T-helper 17 cell (primary cell): ENCODE data around the gene PYCARD. TPM values are rescaled to one million over a fixed set of nuclear protein-coding genes. Genes with fewer than 3 reads are reported as not detected.

Experiments used
- ATAC-seq: fragments of 150-1000 bp; cut with Tn5 transposase; 2 replicates; pipeline ENCODE4 v1.10.0; 2021; ENCODE audit warnings: mild to moderate bottlenecking, moderate library complexity
- DNase-seq, 3 donors: peaks; one replicate each; pipeline versions ENCODE4 v3.0.0 to v3.0.0-alpha.2; 2020 to 2021
- H3K9me3 ChIP-seq: one replicate; pipeline ENCODE4 v1.7.0; 2013; ENCODE audit warnings: low read length, mild to moderate bottlenecking; ENCODE audit not compliant: control insufficient read depth, poor library complexity, severe bottlenecking
- H3K27ac Mint-ChIP-seq: one replicate; pipeline ENCODE4 v1.8.0; 2022; ENCODE audit warnings: mild to moderate bottlenecking, moderate library complexity, mixed read lengths
- H3K27me3 Mint-ChIP-seq: one replicate; pipeline ENCODE4 v1.8.0; 2022; ENCODE audit warnings: mixed read lengths
- H3K36me3 Mint-ChIP-seq: one replicate; pipeline ENCODE4 v1.8.0; 2022; ENCODE audit warnings: low read depth, mixed read lengths
- H3K4me1 Mint-ChIP-seq: one replicate; pipeline ENCODE4 v1.8.0; 2022; ENCODE audit warnings: mild to moderate bottlenecking, mixed read lengths
- H3K4me3 Mint-ChIP-seq: one replicate; pipeline ENCODE4 v1.8.0; 2022; ENCODE audit warnings: mild to moderate bottlenecking, moderate library complexity, mixed read lengths
- total RNA-seq, 4 donors: library from RNA in 2 of 4; stranded (reverse) in 2 of 4; gene quantifications; one replicate each; pipeline ENCODE4 v1.2.3 and lab custom pipeline; 2022 to 2026

The PYCARD gene
- total RNA-seq, 2 donors from 2014 or later: 17.9 to 22.1 TPM

GRCh38 chr16:31191697-31192428 is 10.7 kb downstream of the PYCARD start:
- Mint-ChIP-seq H3K27me3 (no peaks in the 10 kb centered on the region), H3K4me1 (peaks cover 56% of the 10 kb centered on the region), H3K27ac (peak overlapping the region; percentile 99), H3K36me3 (peaks cover 19% of the 10 kb centered on the region), H3K4me3 (peak overlapping the region; percentile 15)
- DNase-seq (no peak), ATAC-seq (peak; percentile 4)
- H3K9me3 ChIP-seq: no peaks in the 10 kb centered on the region

- Mint-ChIP-seq H3K27ac (peak overlapping the region; percentile 99), H3K27me3 (no peaks in the 10 kb centered on the region), H3K4me3 (peak overlapping the region; percentile 72), H3K36me3 (peaks cover 21% of the 10 kb centered on the region), H3K4me1 (peaks cover 63% of the 10 kb centered on the region)
- DNase-seq (no peak), ATAC-seq (no peak)
- H3K9me3 ChIP-seq: no peaks in the 10 kb centered on the region
Measured at GRCh38 chr16:31190818-31191444, 11.6 kb downstream of the PYCARD start.

GRCh38 chr16:31190061-31190460 is 12.5 kb downstream of the PYCARD start:
- H3K36me3 Mint-ChIP-seq: peaks cover 26% of the 10 kb centered on the region
- no peaks in the 10 kb centered on the region for H3K9me3 ChIP-seq
- ATAC-seq (no peak), DNase-seq (no peak)
- no peaks in the 10 kb centered on the region for H3K27me3 Mint-ChIP-seq
- H3K4me1 Mint-ChIP-seq: peaks cover 66% of the 10 kb centered on the region
- peak overlapping the region; percentile 58 for H3K4me3 Mint-ChIP-seq
- H3K27ac Mint-ChIP-seq: peak overlapping the region; percentile 99

GRCh38 chr16:31189412-31189778 is 13.2 kb downstream of the PYCARD start:
- Mint-ChIP-seq H3K27ac (peak overlapping the region; percentile 99), H3K4me1 (peaks cover 67% of the 10 kb centered on the region), H3K36me3 (peaks cover 29% of the 10 kb centered on the region), H3K27me3 (no peaks in the 10 kb centered on the region), H3K4me3 (peak overlapping the region; percentile 77)
- ATAC-seq (no peak), DNase-seq (no peak)
- H3K9me3 ChIP-seq: no peaks in the 10 kb centered on the region

- ATAC-seq (no peak), DNase-seq (no peak)
- peak overlapping the region; percentile 77 for H3K4me3 Mint-ChIP-seq
- H3K4me1 Mint-ChIP-seq: peaks cover 68% of the 10 kb centered on the region
- no peaks in the 10 kb centered on the region for H3K9me3 ChIP-seq
- H3K27ac Mint-ChIP-seq: peak overlapping the region; percentile 99
- peaks cover 33% of the 10 kb centered on the region for H3K36me3 Mint-ChIP-seq
- no peaks in the 10 kb centered on the region for H3K27me3 Mint-ChIP-seq
Measured at GRCh38 chr16:31188450-31189411, 13.8 kb downstream of the PYCARD start.

- Mint-ChIP-seq H3K4me3 (no peak overlapping the region), H3K36me3 (peaks cover 30% of the 10 kb centered on the region), H3K4me1 (peaks cover 71% of the 10 kb centered on the region), H3K27me3 (no peaks in the 10 kb centered on the region), H3K27ac (peak overlapping the region; percentile 99)
- ATAC-seq: no peak
- H3K9me3 ChIP-seq: no peaks in the 10 kb centered on the region
- DNase-seq: no peak
Measured at GRCh38 chr16:31187808-31188189, 14.8 kb downstream of the PYCARD start.

GRCh38 chr16:31186930-31187807 is 15.4 kb downstream of the PYCARD start:
- H3K36me3 Mint-ChIP-seq: peaks cover 30% of the 10 kb centered on the region
- H3K27ac Mint-ChIP-seq: peak overlapping the region; percentile 99
- peak overlapping the region; percentile 39 for H3K4me3 Mint-ChIP-seq
- no peaks in the 10 kb centered on the region for H3K9me3 ChIP-seq
- peak; percentile 6 for ATAC-seq
- H3K4me1 Mint-ChIP-seq: peaks cover 78% of the 10 kb centered on the region
- no peaks in the 10 kb centered on the region for H3K27me3 Mint-ChIP-seq
- DNase-seq: no peak

GRCh38 chr16:31186176-31186575 is 16.4 kb downstream of the PYCARD start:
- H3K4me1 Mint-ChIP-seq: peaks cover 75% of the 10 kb centered on the region
- no peaks in the 10 kb centered on the region for H3K27me3 Mint-ChIP-seq
- ATAC-seq: no peak
- peak overlapping the region; percentile 99 for H3K27ac Mint-ChIP-seq
- peaks cover 29% of the 10 kb centered on the region for H3K36me3 Mint-ChIP-seq
- no peaks in the 10 kb centered on the region for H3K9me3 ChIP-seq
- H3K4me3 Mint-ChIP-seq: peak overlapping the region; percentile 43
- DNase-seq: no peak

- no peaks in the 10 kb centered on the region for H3K27me3 Mint-ChIP-seq
- H3K4me1 Mint-ChIP-seq: peaks cover 70% of the 10 kb centered on the region
- DNase-seq: no peak
- ATAC-seq: no peak
- H3K4me3 Mint-ChIP-seq: peak overlapping the region; percentile 56
- peak overlapping the region; percentile 99 for H3K27ac Mint-ChIP-seq
- H3K36me3 Mint-ChIP-seq: peaks cover 23% of the 10 kb centered on the region
- H3K9me3 ChIP-seq: no peaks in the 10 kb centered on the region
Measured at GRCh38 chr16:31185339-31185738, 17.2 kb downstream of the PYCARD start.

- no peak for ATAC-seq
- Mint-ChIP-seq H3K4me3 (peak overlapping the region; percentile 56), H3K4me1 (peaks cover 68% of the 10 kb centered on the region), H3K27ac (peak overlapping the region; percentile 99), H3K36me3 (peaks cover 22% of the 10 kb centered on the region), H3K27me3 (no peaks in the 10 kb centered on the region)
- H3K9me3 ChIP-seq: no peaks in the 10 kb centered on the region
- DNase-seq: no peak
Measured at GRCh38 chr16:31184888-31185287, 17.7 kb downstream of the PYCARD start.

GRCh38 chr16:31183432-31184428 is 18.8 kb downstream of the PYCARD start:
- ATAC-seq (no peak), DNase-seq (no peak)
- Mint-ChIP-seq H3K27me3 (no peaks in the 10 kb centered on the region), H3K4me1 (peaks cover 62% of the 10 kb centered on the region), H3K4me3 (peak overlapping the region; percentile 70), H3K36me3 (peaks cover 18% of the 10 kb centered on the region), H3K27ac (peak overlapping the region; percentile 99)
- H3K9me3 ChIP-seq: no peaks in the 10 kb centered on the region
